Keratinocyte (primary cell): ENCODE data around the gene YJU2.

Source experiments
- EZH2 ChIP-seq: IDR thresholded peaks from one replicate; pipeline ENCODE4 v1.6.1; 2012; ENCODE audit warnings: inconsistent platforms, mild to moderate bottlenecking, low read length, moderate library complexity
- TF ChIP-seq, protein P1 (sequence below), 3 experiments: IDR thresholded peaks in 1 of 3; conservative IDR thresholded peaks in 1 of 3; optimal IDR thresholded peaks in 1 of 3; 2 replicates in 2 of 3; 3 replicates in 1 of 3; pipeline versions ENCODE3 to v1.5.1; 2011; ENCODE audit warnings: low read length in 3 of 3, mild to moderate bottlenecking in 3 of 3, moderate library complexity in 2 of 3, control low read depth in 1 of 3, inconsistent platforms in 1 of 3; ENCODE audit not compliant: insufficient read depth in 2 of 3; ENCODE audit errors: extremely low read depth in 1 of 3

- TF ChIP-seq, protein P1, sequence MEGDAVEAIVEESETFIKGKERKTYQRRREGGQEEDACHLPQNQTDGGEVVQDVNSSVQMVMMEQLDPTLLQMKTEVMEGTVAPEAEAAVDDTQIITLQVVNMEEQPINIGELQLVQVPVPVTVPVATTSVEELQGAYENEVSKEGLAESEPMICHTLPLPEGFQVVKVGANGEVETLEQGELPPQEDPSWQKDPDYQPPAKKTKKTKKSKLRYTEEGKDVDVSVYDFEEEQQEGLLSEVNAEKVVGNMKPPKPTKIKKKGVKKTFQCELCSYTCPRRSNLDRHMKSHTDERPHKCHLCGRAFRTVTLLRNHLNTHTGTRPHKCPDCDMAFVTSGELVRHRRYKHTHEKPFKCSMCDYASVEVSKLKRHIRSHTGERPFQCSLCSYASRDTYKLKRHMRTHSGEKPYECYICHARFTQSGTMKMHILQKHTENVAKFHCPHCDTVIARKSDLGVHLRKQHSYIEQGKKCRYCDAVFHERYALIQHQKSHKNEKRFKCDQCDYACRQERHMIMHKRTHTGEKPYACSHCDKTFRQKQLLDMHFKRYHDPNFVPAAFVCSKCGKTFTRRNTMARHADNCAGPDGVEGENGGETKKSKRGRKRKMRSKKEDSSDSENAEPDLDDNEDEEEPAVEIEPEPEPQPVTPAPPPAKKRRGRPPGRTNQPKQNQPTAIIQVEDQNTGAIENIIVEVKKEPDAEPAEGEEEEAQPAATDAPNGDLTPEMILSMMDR (optimal IDR thresholded peaks at IDR 0.05 in 1 of 3, IDR thresholded peaks at IDR 0.05 in 1 of 3, conservative IDR thresholded peaks at IDR 0.05 in 1 of 3; ENCODE audit: extremely low read depth in 1 of 3, insufficient read depth in 2 of 3, low read length in 3 of 3): no peak
- TF ChIP-seq EZH2: no peak
Measured at GRCh38 chr19:4234862-4235201, 12.0 kb upstream of the YJU2 start.
